CD4-positive, alpha-beta T cell (primary cell): Measurements from ENCODE around the gene ANO4. TPM values are rescaled to one million over a fixed set of nuclear protein-coding genes. Genes with fewer than 3 reads are reported as not detected.

Experiments
- ATAC-seq: fragments of 200-7000 bp; cut with Tn5 transposase; one replicate; pipeline ENCODE4 v1.10.0; 2022; ENCODE audit warnings: mild to moderate bottlenecking; ENCODE audit not compliant: poor library complexity
- CTCF ChIA-PET: fragments of 350-600 bp; sonication (Branson Sonifier 250); formaldehyde crosslinking; loops from one replicate; lab custom pipeline; 2021; ENCODE audit warnings: antibody characterized with exemption, inconsistent platforms; lab: Charles Lee
- POLR2A ChIA-PET: fragments of 350-600 bp; sonication (Branson Sonifier 250); formaldehyde crosslinking; loops from one replicate; lab custom pipeline; 2021; ENCODE audit warnings: antibody characterized with exemption, inconsistent platforms; lab: Charles Lee
- DNase-seq, 14 experiments: peaks; one replicate each; pipeline ENCODE4 v3.0.0-alpha.2; 2013 to 2020; ENCODE audit warnings: mixed read lengths in 2 of 14
- H3K27ac ChIP-seq, 2 donors: one replicate each; pipeline versions ENCODE4 v1.5.1 to v1.7.0; 2013; ENCODE audit warnings: low read length in 2 of 2, low read depth in 1 of 2, mild to moderate bottlenecking in 1 of 2
- H3K27me3 ChIP-seq, 2 experiments: 1 replicate in 1 of 2; 2 replicates in 1 of 2; pipeline versions ENCODE4 v1.6.1 to v1.7.0; 2013; ENCODE audit warnings: low read length in 2 of 2, control low read depth in 1 of 2, mild to moderate bottlenecking in 1 of 2, moderate library complexity in 1 of 2; ENCODE audit not compliant: insufficient read depth in 2 of 2, control insufficient read depth in 1 of 2
- H3K36me3 ChIP-seq: one replicate; pipeline ENCODE4 v1.6.1; 2013; ENCODE audit warnings: low read length, control low read depth; ENCODE audit not compliant: insufficient read depth
- H3K4me1 ChIP-seq: one replicate; pipeline ENCODE4 v1.6.1; 2013; ENCODE audit warnings: low read length, control low read depth; ENCODE audit not compliant: insufficient read depth
- H3K4me3 ChIP-seq: one replicate; pipeline ENCODE4 v1.5.1; 2013; ENCODE audit warnings: mild to moderate bottlenecking, low read length, moderate library complexity
- H3K9me3 ChIP-seq, 2 experiments: 1 replicate in 1 of 2; 2 replicates in 1 of 2; pipeline versions ENCODE4 v1.6.1 to v1.7.0; 2013; ENCODE audit warnings: low read length in 2 of 2, mild to moderate bottlenecking in 2 of 2, control low read depth in 1 of 2, moderate library complexity in 1 of 2; ENCODE audit not compliant: control insufficient read depth in 1 of 2, insufficient read depth in 1 of 2
- H3K27ac Mint-ChIP-seq: one replicate; pipeline ENCODE4 v1.8.0; 2020; ENCODE audit warnings: mixed read lengths
- H3K27me3 Mint-ChIP-seq: one replicate; pipeline ENCODE4 v1.8.0; 2021; ENCODE audit warnings: mixed read lengths
- H3K36me3 Mint-ChIP-seq: one replicate; pipeline ENCODE4 v1.8.0; 2021; ENCODE audit warnings: low read depth, mixed read lengths
- H3K4me1 Mint-ChIP-seq: one replicate; pipeline ENCODE4 v1.8.0; 2021; ENCODE audit warnings: low read depth, mixed read lengths
- H3K4me3 Mint-ChIP-seq: one replicate; pipeline ENCODE4 v1.8.0; 2020; ENCODE audit warnings: mild to moderate bottlenecking, mixed read lengths
- H3K9me3 Mint-ChIP-seq: one replicate; pipeline ENCODE4 v1.8.0; 2020; ENCODE audit warnings: mixed read lengths
- CTCF ChIP-seq: fragments of 200-600 bp; IDR thresholded peaks from one replicate; pipeline ENCODE4 v1.8.0; 2022; ENCODE audit warnings: antibody characterized with exemption, mild to moderate bottlenecking
- intact Hi-C, 2 experiments: fragments of 100-400 bp; cut with DNase I in 1 of 2; cut with micrococcal nuclease in 1 of 2; formaldehyde crosslinking; loops; one replicate each; pipeline versions ENCODE4 v1.15.1 to v1.9.0; 2023 to 2025; cut with DNase I, micrococcal nuclease
- total RNA-seq, 174 experiments: library from RNA in 2 of 174; stranded (reverse) in 2 of 174; gene quantifications; one replicate each; pipeline ENCODE4 v1.2.3 and lab custom pipeline; 2021 to 2026

ANO4 gene
- total RNA-seq, 2 experiments from 2014 or later: not detected

- ChIA-PET CTCF (no interaction called here), POLR2A (no interaction called here)
- H3K4me1 Mint-ChIP-seq: no peaks in the 10 kb centered on the region
- Histone ChIP-seq H3K27me3 (no peaks in the 10 kb centered on the region), H3K27ac (no peak overlapping the region), H3K36me3 (no peaks in the 10 kb centered on the region), H3K4me3 (no peak overlapping the region), H3K4me1 (no peaks in the 10 kb centered on the region), H3K9me3 (no peaks in the 10 kb centered on the region)
- H3K27ac Mint-ChIP-seq: no peak overlapping the region
- no peaks in the 10 kb centered on the region for H3K27me3 Mint-ChIP-seq
- no peak overlapping the region for H3K4me3 Mint-ChIP-seq
- no peaks in the 10 kb centered on the region for H3K9me3 Mint-ChIP-seq
- intact Hi-C loops: no loop called here
- TF ChIP-seq CTCF: no peak
- ATAC-seq (no peak), DNase-seq (no peak)
- H3K36me3 Mint-ChIP-seq: no peaks in the 10 kb centered on the region
Measured at GRCh38 chr12:100964028-100964427, 169.5 kb downstream of the ANO4 start.

GRCh38 chr12:100967189-100967588 is 172.6 kb downstream of the ANO4 start:
- no peak for TF ChIP-seq CTCF
- no peak overlapping the region for H3K4me3 ChIP-seq
- ChIA-PET POLR2A (no interaction called here), CTCF (no interaction called here)
- no peaks in the 10 kb centered on the region for H3K36me3 ChIP-seq
- no peaks in the 10 kb centered on the region for H3K9me3 ChIP-seq
- no peak overlapping the region for H3K27ac ChIP-seq
- H3K27me3 Mint-ChIP-seq: no peaks in the 10 kb centered on the region
- no peaks in the 10 kb centered on the region for H3K4me1 Mint-ChIP-seq
- no peaks in the 10 kb centered on the region for H3K4me1 ChIP-seq
- no peak overlapping the region for H3K27ac Mint-ChIP-seq
- no peak overlapping the region for H3K4me3 Mint-ChIP-seq
- H3K27me3 ChIP-seq: no peaks in the 10 kb centered on the region
- intact Hi-C loops: no loop called here
- no peaks in the 10 kb centered on the region for H3K36me3 Mint-ChIP-seq
- ATAC-seq (no peak), DNase-seq (no peak)
- no peaks in the 10 kb centered on the region for H3K9me3 Mint-ChIP-seq

GRCh38 chr12:100970894-100971293 is 176.3 kb downstream of the ANO4 start:
- no peaks in the 10 kb centered on the region for H3K9me3 ChIP-seq
- Mint-ChIP-seq H3K27ac (no peak overlapping the region), H3K27me3 (no peaks in the 10 kb centered on the region), H3K36me3 (no peaks in the 10 kb centered on the region), H3K4me1 (no peaks in the 10 kb centered on the region), H3K4me3 (no peak overlapping the region), H3K9me3 (no peaks in the 10 kb centered on the region)
- CTCF ChIA-PET: no interaction called here
- H3K4me3 ChIP-seq: no peak overlapping the region
- no peaks in the 10 kb centered on the region for H3K27me3 ChIP-seq
- no peak for TF ChIP-seq CTCF
- POLR2A ChIA-PET: no interaction called here
- H3K27ac ChIP-seq: no peak overlapping the region
- intact Hi-C loops: no loop called here
- no peaks in the 10 kb centered on the region for H3K36me3 ChIP-seq
- H3K4me1 ChIP-seq: no peaks in the 10 kb centered on the region
- ATAC-seq: no peak
- no peak for DNase-seq
